HCT116 (cell line): ENCODE measurements around the gene FTSJ3.
"Not testable (repeated sequence)": the region's sequence is repeated elsewhere in the genome, so short reads cannot be mapped to it uniquely, and the experiment has no call there.

ENCODE experiments used
- CBX3 ChIP-seq: IDR thresholded peaks from 2 replicates; pipeline ENCODE4 v1.6.1; 2012; ENCODE audit warnings: low read depth
- CEBPB ChIP-seq: IDR thresholded peaks from 2 replicates; pipeline ENCODE4 v1.6.1; 2012; ENCODE audit warnings: low read depth
- EZH2 ChIP-seq: fragments of 200-600 bp; sonication (generic); IDR thresholded peaks from 2 replicates; pipeline ENCODE4 v1.6.1; 2017; ENCODE audit warnings: antibody characterized with exemption, mixed run types
- POLR2A ChIP-seq: IDR thresholded peaks from 2 replicates; pipeline ENCODE4 v1.7.0; 2011; ENCODE audit warnings: borderline replicate concordance; ENCODE audit not compliant: insufficient read depth, insufficient read length; ENCODE audit errors: extremely low read depth
- POLR2AphosphoS5 ChIP-seq: IDR thresholded peaks from 2 replicates; pipeline ENCODE4 v1.6.1; 2011; ENCODE audit warnings: mild to moderate bottlenecking, low read depth, low read length, moderate library complexity
- REST ChIP-seq: IDR thresholded peaks from 2 replicates; pipeline ENCODE4 v1.6.1; 2012; ENCODE audit warnings: low read depth
- SIN3A ChIP-seq: IDR thresholded peaks from 2 replicates; pipeline ENCODE4 v1.6.1; 2012; ENCODE audit warnings: low read depth
- SRF ChIP-seq: IDR thresholded peaks from 2 replicates; pipeline ENCODE4 v1.6.1; 2012; ENCODE audit warnings: low read depth
- YY1 ChIP-seq: IDR thresholded peaks from 2 replicates; pipeline ENCODE4 v1.6.1; 2011; ENCODE audit warnings: low read length, low read depth, moderate library complexity, mild to moderate bottlenecking; ENCODE audit not compliant: insufficient replicate concordance; ENCODE audit errors: extremely low read depth
- ZNF274 ChIP-seq: fragments of 200-500 bp; sonication (Bioruptor generic); IDR thresholded peaks from 2 replicates; pipeline ENCODE4 v1.6.1; 2014; ENCODE audit warnings: mild to moderate bottlenecking, low read depth, low read length, inconsistent platforms
- TF ChIP-seq, protein P1 (sequence below), 3 experiments: fragments of 200-600 bp in 1 of 3; sonication (generic) in 1 of 3; IDR thresholded peaks in 2 of 3; conservative IDR thresholded peaks in 1 of 3; 2 replicates each; pipeline ENCODE4 v1.5.1; 2012 to 2017; ENCODE audit warnings: low read depth in 2 of 3, low read length in 2 of 3, antibody characterized with exemption in 1 of 3, borderline replicate concordance in 1 of 3, control low read depth in 1 of 3, mild to moderate bottlenecking in 1 of 3, mixed read lengths in 1 of 3, mixed run types in 1 of 3, moderate library complexity in 1 of 3; ENCODE audit not compliant: insufficient read depth in 1 of 3
- TF ChIP-seq, protein P2 (sequence below): IDR thresholded peaks from 2 replicates; pipeline ENCODE4 v1.6.1; 2012

DNA sequence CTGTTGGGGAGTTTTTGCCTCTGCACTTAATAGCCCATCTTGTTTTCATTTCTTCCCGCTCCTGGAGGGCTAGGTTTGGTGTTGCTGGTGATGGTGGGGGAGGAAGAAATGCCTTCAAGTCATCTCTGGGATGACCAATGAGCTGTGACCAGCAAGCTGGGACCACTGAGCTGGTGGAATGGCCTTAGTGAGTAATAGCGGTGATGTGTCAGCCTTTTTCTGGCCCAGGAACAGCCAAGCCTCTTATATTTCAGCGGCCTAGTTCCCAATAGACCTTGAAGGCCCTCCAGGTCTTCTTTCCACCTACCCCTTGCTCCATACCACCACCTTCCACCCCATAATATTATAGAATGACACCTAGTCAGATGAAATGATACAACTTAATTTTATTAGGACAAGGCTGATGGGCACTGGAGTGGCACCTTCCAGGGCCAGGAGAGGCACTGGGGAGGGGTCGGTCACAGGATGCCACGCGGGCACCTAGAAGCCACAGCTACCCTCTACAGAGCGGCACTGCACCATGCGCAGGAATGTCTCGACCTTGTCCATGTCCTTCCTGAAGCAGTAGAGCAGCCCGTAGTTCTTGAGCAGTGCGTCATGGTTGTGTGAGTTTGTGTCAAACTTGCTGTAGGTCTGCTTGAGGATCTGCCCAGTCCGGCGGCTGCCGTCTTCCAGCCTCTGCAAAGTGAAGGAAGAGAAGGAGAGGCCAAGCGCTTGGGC lies 44.3 kb upstream of the FTSJ3 start:
- TF ChIP-seq POLR2A, EZH2, CEBPB, YY1, CBX3, REST, POLR2AphosphoS5, SRF, SIN3A, ZNF274: not testable (repeated sequence)
- TF ChIP-seq, protein P1, sequence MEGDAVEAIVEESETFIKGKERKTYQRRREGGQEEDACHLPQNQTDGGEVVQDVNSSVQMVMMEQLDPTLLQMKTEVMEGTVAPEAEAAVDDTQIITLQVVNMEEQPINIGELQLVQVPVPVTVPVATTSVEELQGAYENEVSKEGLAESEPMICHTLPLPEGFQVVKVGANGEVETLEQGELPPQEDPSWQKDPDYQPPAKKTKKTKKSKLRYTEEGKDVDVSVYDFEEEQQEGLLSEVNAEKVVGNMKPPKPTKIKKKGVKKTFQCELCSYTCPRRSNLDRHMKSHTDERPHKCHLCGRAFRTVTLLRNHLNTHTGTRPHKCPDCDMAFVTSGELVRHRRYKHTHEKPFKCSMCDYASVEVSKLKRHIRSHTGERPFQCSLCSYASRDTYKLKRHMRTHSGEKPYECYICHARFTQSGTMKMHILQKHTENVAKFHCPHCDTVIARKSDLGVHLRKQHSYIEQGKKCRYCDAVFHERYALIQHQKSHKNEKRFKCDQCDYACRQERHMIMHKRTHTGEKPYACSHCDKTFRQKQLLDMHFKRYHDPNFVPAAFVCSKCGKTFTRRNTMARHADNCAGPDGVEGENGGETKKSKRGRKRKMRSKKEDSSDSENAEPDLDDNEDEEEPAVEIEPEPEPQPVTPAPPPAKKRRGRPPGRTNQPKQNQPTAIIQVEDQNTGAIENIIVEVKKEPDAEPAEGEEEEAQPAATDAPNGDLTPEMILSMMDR (IDR thresholded peaks at IDR 0.05 in 2 of 3, conservative IDR thresholded peaks at IDR 0.05 in 1 of 3; ENCODE audit: borderline replicate concordance in 1 of 3, insufficient read depth in 1 of 3, low read depth in 2 of 3, low read length in 2 of 3), result not testable (repeated sequence)
- TF ChIP-seq, protein P2, sequence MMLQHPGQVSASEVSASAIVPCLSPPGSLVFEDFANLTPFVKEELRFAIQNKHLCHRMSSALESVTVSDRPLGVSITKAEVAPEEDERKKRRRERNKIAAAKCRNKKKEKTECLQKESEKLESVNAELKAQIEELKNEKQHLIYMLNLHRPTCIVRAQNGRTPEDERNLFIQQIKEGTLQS, result not testable (repeated sequence)
